Measurements from ENCODE around the gene ZNF516.

GRCh38 chr18:76384114-76384790 is 110.8 kb downstream of the ZNF516 start:
- TF ChIP-seq CTCF (IDR thresholded peaks at IDR 0.05; ENCODE audit: poor library complexity) (no peak), EZH2 (IDR thresholded peaks at IDR 0.05; ENCODE audit: borderline replicate concordance) (no peak), EZH2phosphoT487 (IDR thresholded peaks at IDR 0.05; ENCODE audit: low read depth, severe bottlenecking, unreplicated experiment) (no peak)

Data from hepatocyte (in vitro differentiated cells).